AML-193 (cell line): ENCODE data around the gene CCDC106.
A peak's percentile ranks its signal among the peaks of the same experiment; 100 is the strongest.

Experiments used
- DNase-seq, 2 experiments: peaks; one replicate each; lab custom pipeline; 2025; lab: John Stamatoyannopoulos, UW

CCDC106 gene

GRCh38 chr19:55635856-55636440, 12.1 kb upstream of the CCDC106 start:
- DNase-seq: no peak

- DNase-seq: no peak
These were observed 11.3 kb upstream of the CCDC106 start for GRCh38 chr19:55636723-55637122.

GRCh38 chr19:55637534-55637933, 10.5 kb upstream of the CCDC106 start:
- DNase-seq: no peak

GRCh38 chr19:55638864-55639359, 9.1 kb upstream of the CCDC106 start:
- DNase-seq: peak; percentile 23 to 38

DNA sequence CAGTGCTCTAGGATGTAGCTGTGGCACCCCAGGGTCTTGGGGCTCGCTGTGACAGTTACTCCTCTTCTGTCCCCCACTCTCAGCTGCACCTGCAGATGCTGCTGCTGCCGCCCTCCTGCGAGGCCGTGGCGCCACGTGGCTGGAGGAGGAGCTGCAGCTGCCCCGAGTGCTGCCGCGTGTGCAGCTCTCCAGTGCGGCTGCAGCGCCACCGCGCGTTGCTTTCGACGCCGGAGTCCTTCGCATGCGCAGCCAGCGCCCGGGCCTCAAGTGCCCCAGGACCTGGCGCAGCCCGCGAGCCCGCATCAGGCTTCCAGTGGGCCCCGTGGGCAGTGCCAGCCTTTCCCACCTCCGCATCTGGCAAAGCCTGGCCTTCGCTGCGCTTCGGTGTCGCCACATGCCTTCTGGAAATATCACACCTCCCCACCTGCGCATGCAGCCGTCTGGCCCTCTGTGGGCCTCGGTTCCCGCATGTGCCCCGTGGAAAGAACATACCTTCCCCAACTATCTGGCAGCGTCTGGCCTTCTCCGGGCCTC, 7.9 kb upstream of the CCDC106 start:
- DNase-seq: no peak

GRCh38 chr19:55640577-55641425, 7.2 kb upstream of the CCDC106 start, which contains the start of gene ZNF580:
ZNF580 (plus strand) TSS chr19:55641002; CDS start chr19:55642509, 1,507 bp downstream.
- peak; percentile 31 for DNase-seq

DNA sequence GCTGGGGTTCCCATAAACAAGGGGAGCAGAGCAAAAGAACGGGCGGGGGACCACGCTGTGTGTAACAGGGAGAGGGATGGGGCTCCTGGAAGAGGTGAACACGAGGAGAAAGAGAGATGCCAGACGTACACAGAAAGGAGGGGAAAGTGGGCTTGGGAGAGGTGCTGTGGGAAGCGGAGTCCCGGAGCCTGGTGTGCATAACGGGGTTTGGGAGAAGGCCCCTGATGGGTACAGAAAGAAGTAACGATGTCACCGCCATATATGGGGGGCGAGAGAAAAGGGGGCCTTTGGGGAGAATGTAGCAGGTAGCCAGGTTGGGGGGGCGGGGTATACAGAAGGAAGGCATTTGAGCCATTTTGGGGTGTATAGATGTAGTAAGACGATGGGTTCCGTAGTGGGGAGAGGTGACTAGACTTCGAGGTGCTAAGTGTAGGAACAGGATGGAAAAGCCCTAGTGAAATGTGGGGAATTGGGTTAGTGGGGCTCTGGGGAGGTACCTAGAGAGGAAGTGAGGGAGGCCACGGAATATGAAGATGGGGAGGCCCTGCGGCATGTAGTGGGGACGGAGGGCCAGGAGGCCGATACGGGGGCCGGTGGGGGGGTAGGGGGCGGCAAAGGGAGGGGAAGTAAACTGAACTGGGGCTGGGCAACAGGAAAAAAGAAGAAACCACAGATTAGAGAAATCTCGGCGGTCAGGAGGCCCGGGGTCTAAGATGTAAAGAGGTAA, 6.4 kb upstream of the CCDC106 start:
- DNase-seq: no peak

DNA sequence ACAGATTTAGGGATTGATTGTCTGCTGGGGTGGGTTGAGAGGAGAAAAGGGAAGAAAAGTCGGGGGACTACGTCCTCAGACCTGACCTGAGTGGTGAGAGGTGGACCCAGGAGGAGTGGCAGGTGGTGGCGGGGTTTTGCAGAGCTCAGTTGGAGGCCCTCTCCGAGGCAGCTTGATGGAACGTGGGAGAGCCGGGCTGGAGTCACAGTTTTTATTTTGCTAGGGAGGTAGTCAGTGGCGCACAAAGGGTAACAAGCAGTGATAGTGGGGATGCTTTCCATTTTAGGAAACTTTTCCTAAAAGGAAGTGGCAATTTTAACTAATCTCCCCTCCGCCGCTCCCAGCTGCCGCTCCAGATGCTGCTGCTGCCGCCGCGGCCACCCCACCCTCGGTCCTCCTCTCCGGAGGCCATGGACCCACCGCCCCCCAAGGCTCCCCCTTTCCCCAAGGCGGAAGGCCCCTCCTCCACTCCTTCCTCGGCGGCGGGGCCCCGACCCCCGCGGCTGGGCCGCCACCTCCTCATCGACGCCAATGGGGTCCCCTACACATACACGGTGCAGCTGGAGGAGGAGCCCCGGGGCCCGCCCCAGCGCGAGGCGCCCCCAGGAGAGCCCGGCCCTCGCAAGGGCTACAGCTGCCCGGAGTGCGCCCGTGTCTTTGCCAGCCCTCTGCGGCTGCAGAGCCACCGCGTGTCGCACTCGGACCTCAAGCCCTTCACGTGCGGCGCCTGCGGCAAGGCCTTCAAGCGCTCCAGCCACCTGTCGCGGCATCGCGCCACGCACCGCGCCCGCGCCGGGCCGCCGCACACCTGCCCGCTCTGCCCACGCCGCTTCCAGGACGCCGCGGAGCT, 5.6 kb upstream of the CCDC106 start:
- no peak for DNase-seq

DNA sequence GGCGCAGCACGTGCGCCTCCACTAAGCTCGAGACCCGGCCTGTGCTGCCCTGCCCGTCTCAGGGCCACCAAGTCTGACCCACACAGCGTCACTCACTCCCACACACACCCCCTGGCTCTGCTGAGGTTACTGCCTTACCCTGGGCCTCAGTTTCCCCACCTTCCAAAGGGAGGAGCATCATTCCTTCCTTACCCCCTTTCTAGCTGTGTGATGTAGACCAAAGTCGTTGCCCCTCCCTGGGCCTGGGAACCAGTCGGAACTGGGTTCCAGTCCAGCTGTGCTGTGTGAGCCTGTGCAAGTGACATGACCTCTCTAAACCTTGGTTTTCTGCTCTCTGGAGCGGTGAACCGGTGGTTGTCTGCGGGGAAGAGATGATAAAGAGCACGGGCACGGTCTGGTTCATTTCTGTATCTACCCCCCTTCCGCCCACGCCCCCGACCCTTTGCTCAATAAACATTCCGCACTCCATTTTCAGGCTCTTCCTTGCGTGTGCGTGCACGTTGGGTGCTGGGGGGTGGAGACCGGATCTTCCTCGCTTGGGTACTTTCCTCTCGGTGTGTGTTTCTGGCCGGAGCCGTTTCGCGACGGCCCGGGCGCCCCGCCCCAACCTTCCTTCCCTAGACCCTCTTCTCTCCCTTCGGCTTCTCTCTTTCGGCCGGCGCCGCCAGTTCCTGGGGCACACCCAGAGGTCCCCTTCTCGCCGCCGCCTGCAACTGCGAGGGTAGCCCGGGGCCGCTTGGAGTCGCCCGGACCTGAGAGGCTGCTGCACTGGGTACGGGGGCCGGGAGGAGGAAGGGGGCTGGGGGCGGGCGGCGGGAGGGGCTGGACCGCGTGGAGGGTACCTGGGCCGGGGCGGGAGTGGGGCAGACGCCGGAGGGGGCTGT, 4.8 kb upstream of the CCDC106 start, which contains the start of gene ZNF581:
ZNF581 (plus strand) TSS at position 647 of the 884 bp plus-strand sequence. CDS start 923 bp downstream, outside the sequence.
- DNase-seq: peak; percentile 47 to 53

DNA sequence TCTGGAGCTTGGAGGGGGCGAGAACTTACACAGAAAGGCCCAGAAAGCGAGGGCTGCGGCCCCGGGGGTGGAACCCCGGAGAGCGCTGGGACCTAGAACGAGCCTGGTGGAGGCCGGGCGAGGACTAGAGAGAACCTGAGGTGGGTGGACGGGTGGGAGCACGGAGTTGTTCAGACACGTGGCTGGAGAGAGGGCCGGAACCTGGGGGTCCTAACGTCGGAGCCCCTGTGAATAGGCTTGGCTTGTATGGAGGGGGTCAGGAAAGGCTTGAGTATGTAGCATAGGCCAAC, 4.2 kb upstream of the CCDC106 start:
- no peak for DNase-seq

DNA sequence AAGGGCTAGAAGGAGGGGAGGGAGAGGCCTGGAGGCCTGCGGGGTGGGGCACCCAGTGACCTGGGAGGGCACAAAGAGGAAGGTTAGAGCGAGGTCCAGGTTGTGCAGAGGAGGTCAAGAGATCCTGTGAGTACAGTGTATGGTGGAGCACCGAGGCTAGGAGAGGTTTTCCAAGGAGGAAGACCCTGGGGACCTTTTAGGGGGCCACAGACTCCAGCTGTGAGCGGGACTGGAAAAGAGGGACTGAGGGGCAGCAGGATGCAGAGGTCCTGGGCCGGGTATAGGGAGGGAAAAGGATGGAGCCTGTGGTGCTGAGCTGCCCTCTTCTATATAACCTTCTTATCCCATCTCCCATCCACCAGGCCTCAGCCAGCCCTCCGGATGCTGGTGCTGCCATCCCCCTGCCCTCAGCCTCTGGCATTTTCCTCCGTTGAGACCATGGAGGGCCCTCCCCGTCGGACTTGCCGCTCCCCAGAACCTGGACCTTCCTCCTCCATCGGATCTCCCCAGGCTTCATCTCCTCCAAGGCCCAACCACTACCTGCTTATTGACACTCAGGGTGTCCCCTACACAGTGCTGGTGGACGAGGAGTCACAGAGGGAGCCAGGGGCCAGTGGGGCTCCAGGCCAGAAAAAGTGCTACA, 3.7 kb upstream of the CCDC106 start:
- no peak for DNase-seq

DNA sequence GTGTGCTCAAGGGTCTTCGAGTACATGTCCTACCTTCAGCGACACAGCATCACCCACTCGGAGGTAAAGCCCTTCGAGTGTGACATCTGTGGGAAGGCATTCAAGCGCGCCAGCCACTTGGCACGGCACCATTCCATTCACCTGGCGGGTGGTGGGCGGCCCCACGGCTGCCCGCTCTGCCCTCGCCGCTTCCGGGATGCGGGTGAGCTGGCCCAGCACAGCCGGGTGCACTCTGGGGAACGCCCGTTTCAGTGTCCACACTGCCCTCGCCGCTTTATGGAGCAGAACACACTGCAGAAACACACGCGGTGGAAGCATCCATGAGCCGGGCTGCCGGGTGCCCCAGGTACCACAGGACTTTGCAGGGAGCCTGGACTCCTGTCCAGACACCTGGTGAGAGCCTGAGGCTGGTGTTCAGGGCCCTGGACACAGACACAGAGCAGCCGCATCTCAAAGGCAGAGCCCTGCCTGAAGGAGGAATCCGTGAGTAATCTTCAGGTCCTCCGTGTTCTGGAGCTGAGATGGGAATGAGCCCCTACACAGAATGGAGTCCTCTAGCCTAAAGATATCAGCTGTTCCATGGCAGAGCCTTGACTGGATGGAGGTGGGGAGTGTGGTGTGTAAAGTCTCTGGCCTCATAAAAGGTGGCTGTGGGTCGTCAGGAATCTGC, 3.0 kb upstream of the CCDC106 start:
- DNase-seq: no peak

GRCh38 chr19:55645512-55645881, 2.5 kb upstream of the CCDC106 start:
- no peak for DNase-seq

DNA sequence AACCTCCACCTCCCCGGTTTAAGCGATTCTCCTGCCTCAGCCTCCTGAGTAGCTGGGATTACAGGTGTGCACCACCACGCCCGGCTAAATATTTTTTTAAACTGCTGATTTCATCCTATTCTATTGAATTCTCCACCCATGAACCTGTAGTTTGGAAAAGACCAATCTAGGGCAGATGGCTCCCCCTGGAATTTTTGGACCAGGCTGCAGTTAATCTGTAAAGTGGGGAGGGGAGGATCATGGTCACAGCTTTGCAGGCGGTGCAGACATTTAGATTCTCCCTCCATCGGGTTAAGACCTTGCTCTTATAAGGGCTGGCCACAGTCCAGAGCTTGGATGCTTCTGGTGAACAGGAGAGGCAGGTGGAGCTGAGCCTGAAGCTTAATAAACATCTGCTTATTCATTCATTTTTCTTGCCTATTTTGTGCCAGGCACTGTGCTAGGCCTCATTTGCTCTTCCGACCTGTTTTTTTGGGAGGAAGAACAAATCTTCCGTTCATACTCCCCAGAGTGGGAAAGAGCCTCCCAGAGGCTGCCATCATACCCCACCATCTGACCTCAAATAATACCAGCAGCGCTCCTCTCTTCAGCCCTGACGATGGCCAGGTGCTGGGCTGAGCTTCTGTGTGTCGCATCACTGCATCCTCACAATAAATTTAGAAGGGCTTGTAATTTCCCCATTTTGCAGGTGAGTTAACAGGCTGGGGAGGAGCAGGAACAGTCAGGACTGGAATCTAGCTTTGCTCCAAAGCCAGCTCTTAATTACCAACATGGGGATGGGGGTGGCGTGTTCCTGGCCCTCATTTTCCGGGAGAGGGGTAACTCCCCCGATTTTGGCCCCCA, 902 bp upstream of the CCDC106 start:
- DNase-seq: no peak

- DNase-seq: no peak
These were observed 714 bp downstream of the CCDC106 start for GRCh38 chr19:55648585-55649267.

GRCh38 chr19:55649268-55650125, 1.5 kb downstream of the CCDC106 start:
- DNase-seq: no peak

GRCh38 chr19:55650126-55650557, 2.1 kb downstream of the CCDC106 start:
- no peak for DNase-seq
